Measurements from ENCODE around the gene ERN1.
A peak's percentile ranks its signal among the peaks of the same experiment; 100 is the strongest.
"Not testable (repeated sequence)": the region's sequence is repeated elsewhere in the genome, so short reads cannot be mapped to it uniquely, and the experiment has no call there.

ERN1 gene

DNA sequence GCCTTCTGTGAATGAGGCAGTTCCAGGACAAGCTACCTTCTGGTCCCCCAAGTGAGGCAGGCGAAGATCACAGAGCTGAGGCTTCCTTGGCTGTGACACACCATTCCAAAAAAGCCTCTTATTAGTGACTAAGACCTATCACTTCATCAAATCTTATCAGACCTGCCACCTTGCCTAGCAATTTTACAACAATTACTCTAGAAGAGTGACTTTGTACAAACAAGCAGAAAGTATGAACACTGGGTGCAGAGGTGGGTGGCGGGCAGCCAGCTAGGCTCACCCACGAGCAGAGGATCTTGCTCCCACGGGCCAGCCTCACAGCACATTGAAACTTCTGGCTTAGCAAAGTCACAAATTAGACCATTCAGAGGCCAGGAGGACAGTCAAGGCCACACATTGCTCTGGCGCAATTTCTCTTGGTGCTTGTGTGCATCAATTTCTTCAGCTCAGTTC is 107.3 kb downstream of the ERN1 start:
- no peak for DNase-seq

DNA sequence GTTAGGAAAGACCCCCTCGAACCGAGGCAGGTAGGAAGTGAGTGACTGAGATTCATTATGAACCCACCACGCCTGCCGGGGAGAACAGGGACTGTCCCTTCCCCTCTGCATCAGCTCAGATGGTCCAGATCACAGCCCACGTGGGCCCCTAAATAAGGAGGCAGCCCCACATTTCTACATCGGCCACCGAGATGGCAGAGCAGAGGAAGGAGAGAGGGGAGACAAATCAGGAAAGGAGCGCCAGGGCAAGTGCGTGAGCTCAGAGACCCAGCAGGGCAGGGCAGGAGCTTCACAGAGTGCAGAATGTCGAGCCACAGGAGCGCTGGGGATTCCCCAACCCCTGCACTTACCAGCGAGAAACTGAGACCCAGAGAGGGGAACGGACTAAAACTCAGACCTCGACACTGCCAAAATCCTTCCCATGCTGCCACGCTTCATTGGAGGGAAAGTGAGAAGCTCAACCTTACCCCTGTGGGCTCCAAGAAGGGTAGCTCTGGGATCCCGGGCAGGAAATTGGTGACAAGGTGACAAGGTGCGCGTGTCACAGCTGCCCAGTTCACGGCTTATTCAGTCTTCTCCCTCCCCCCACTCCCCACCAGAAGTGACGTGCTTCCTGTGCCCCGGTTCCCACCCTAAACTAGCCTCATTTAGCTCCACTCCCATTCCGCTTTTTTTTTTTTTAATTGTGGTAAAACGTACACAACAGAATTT is 109.7 kb downstream of the ERN1 start, which contains the start of gene ICAM2:
Gene ICAM2 (minus strand): TSS at position 578 of the 711 bp plus-strand sequence. CDS start 13,942 bp downstream, outside the sequence.
- peak; percentile 79 to 86 for DNase-seq

DNA sequence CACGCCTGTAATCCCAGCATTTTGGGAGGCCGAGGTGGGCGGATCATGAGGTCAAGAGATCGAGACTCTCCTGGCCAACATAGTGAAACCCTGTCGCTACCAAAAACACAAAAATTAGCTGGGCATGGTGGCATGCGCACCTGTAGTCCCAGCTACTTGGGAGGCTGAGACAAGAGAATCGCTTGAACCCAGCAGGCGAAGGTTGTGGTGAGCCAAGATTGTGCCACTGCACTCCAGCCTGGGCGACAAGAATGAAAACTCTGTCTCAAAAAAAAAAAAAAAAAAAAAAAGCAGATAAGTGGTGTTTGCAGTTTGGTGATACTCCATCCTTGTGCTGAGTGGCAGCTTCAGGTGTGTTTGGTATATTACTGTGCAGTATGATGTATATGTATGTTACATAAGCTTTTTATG is 110.4 kb downstream of the ERN1 start:
- DNase-seq, result not testable (repeated sequence)

DNA sequence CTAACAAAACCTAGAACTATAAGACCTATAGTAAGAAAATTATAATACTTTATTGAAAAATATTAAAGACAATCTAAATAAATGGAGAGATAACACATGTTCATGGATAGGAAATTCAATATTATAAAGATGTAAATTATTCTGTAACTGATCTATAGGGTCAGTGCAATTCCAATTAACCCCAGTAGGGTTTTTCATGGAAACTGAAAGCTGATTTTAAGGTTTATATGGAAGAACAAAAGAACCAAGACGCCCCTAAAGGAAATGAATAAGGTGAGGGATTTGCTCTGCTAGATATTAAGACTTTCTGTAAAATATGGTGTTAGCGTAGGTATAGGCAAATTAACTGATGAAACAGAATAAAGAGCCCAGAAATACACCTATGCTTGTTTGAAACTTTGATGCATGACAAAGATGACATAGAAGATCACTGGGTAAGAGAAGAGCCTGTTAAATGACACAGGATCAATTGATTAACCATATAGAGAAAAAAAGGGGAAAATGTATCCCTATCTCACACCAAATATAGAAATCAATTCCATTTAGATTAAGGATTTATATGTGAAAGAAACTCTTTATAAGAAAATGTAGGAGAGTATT is 112.5 kb downstream of the ERN1 start:
- no peak for DNase-seq

- no peak for DNase-seq
Observed at GRCh38 chr17:64016974-64017373, 113.0 kb downstream of the ERN1 start.

- DNase-seq, result no peak
Observed at GRCh38 chr17:64016231-64016784, 113.6 kb downstream of the ERN1 start.

GRCh38 chr17:64015447-64015846 is 114.5 kb downstream of the ERN1 start:
- DNase-seq, result no peak

- DNase-seq, result peak in 1 of 2 experiments; percentile 0
Observed at GRCh38 chr17:64009571-64010402, 120.2 kb downstream of the ERN1 start.

DNA sequence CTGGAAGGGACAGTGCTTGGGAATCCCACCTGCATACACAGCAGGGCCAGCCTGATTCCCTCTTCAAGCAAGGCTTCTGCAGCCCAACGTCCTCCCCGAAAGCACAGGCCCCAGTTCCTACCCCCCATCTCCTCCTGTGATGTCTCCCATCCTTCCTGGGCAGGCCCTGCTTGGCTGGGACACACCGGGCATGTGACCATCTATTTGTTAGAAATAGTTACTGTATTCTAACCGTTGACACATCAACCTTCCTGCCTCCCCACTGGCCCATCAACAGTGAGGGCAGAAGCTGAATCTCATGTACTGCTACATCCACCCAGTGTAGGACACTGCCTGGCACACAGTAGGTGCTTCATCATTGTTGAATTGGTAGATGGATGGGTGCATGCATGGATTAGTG is 121.1 kb downstream of the ERN1 start:
- DNase-seq, result no peak

GRCh38 chr17:64008346-64008745 is 121.6 kb downstream of the ERN1 start:
- DNase-seq, result no peak

GRCh38 chr17:64007838-64008282 is 122.1 kb downstream of the ERN1 start:
- DNase-seq, result no peak

DNA sequence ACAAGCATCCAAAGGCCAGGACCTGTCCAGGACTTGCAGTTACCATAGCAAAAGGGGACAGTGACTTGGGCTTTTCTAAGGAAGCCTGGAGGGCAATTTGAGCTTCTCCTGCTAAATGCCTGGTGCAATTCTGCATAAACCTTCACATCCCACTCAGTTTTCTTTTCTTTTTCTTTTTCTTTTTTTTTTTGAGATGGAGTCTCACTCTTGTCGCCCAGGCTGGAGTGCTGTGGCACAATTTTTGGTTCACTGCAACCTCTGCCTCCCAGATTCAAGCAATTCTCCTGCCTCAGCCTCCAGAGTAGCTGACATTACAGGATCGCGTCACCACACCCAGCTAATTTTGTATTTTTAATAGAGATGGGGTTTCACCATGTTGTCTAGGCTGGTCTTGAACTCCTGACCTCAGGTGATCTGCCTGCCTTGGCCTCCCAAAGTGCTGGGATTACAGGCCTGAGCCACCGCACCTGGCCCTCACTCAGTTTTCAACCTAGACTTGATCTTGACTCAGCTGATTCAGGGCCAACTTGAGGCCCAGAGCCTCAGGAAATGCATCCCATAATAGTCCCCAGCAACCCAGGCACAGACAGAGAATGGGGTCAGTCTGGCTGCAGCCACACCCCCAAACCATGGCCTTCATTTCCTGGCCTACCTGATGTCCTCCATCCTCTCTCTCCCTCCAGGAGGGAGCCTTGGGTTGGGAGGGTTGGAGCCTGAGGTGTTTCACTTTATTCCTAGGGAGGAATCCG is 122.7 kb downstream of the ERN1 start:
- not testable (repeated sequence) for DNase-seq

DNA sequence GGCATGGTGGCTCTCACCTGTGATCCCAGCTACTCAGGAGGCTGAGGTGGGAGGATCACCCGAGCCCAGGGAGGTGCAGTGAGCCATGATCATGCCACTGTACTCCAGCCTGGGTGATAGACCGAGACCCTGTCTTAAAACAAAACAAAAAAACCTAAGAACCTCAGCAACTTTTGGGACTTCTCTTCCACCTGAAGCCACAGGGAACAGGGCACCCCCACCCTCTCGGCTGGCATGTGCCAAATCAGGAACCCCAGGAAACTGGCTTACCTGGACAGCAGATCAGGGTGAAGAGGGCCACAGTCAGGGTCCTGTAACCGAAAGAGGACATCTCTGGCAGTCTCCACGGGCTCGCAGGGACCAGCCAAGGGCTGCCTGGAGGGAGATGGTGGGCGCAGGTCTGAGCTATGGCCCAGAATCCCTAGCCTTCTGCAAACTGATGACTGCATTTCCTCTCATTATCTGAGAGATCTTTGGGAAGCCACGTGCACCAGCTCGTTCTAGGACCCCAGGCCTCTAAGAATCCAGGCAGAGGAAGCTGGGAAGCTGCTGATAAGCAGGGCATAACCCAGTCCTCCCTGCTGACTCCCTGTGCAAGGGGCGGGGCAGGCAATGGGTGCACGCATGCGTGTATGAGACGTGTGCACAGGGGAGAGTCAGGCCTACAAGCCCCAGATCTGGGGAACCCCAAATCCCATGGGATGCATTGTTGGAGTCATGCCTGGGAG is 123.4 kb downstream of the ERN1 start:
- DNase-seq, result no peak

DNA sequence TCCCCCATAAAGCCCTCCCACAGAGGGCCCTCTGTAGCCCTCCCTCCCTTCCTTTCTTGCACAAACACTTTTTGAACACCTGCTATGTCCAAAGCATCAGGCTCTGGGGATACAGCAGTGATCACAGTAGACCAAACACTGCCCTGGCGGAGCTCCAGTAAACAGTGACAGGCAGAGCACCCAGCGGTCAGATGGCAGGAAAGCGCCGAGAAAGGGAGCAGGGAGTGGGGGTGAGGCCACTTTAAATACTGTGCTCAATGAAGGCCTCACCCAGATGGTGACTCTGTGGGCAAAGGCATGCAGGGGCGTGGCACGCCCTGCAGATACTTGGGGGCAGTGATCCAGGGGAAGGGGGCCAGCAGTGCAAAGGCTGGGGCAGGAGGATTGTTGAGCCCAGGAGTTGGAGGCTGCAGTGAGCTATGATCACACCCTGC is 124.2 kb downstream of the ERN1 start:
- DNase-seq, result no peak

DNA sequence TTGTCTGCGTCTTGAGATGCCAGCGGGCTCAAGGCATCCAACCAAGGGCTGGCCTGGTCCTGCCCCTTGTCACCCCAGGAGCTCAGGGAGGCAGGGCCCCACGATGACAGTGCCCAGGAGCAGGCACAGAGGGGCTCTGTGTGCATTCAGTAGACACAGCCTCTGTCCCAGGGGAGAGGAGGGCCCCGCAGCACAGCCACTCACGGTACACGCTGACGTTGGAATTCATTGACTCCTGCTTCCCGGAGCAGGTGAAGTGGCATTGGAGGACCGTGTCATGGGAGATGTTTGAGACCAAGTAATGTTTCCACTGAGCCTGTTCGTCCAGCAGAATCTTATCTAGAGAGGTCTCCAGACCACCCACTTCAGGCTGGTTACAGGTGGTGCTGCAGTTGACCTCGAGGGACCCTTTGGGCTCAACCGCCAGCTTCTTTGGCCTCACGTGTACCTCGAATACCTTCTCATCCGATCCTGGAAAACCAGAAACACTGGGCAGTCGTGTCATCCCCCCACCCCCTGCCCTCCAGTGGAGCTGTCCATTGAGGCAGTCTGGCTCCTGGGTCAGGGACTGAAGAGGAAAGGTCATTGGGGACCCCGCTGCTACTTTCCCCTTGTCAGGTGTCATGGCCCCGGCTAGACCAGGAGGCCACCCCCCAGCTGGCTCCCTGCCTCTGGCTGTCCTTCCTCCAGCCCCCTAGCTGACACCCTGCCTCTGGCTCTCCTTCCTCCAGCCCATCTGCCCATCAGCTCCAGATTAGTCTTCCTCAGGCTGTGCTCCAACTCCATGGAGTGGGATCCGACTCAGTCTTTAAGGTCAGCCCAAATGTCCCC is 124.8 kb downstream of the ERN1 start:
- DNase-seq, result no peak

- no peak for DNase-seq
Observed at GRCh38 chr17:64004218-64004770, 125.7 kb downstream of the ERN1 start.

- no peak for DNase-seq
Observed at GRCh38 chr17:64003526-64004121, 126.3 kb downstream of the ERN1 start.

GRCh38 chr17:64002658-64003525 is 127.1 kb downstream of the ERN1 start:
- no peak for DNase-seq
